ENCODE results near the gene KRTAP10-12.
"Not testable (repeated sequence)": the region's sequence is repeated elsewhere in the genome, so short reads cannot be mapped to it uniquely, and the experiment has no call there.

KRTAP10-12 gene

GRCh38 chr21:44671911-44672310 lies 25.1 kb upstream of the KRTAP10-12 start:
- Histone ChIP-seq H3K4me3 (ENCODE audit: low read depth in 1 of 2, low read length in 2 of 2) (no peak overlapping the region), H3K27me3 (ENCODE audit: control insufficient read depth in 1 of 2, insufficient read depth in 2 of 2, low read length in 2 of 2) (peaks cover 0 to 3% of the 10 kb centered on the region in 2 donors), H3K9me3 (ENCODE audit: control insufficient read depth in 1 of 2, low read length in 2 of 2) (peaks cover 6 to 18% of the 10 kb centered on the region in 2 donors), H3K9ac (ENCODE audit: low read depth in 1 of 2, low read length in 2 of 2) (no peak overlapping the region), H3K36me3 (ENCODE audit: control insufficient read depth in 1 of 2, insufficient read depth in 2 of 2, low read length in 2 of 2) (no peaks in the 10 kb centered on the region), H3K27ac (ENCODE audit: low read depth, low read length) (no peak overlapping the region), H3K4me1 (ENCODE audit: control insufficient read depth in 1 of 2, insufficient read depth in 2 of 2, low read length in 2 of 2) (no peaks in the 10 kb centered on the region)

- Histone ChIP-seq H3K36me3 (ENCODE audit: control insufficient read depth in 1 of 2, insufficient read depth in 2 of 2, low read length in 2 of 2) (no peaks in the 10 kb centered on the region), H3K27me3 (ENCODE audit: control insufficient read depth in 1 of 2, insufficient read depth in 2 of 2, low read length in 2 of 2) (peaks cover 0 to 3% of the 10 kb centered on the region in 2 donors), H3K9ac (ENCODE audit: low read depth in 1 of 2, low read length in 2 of 2) (no peak overlapping the region), H3K4me1 (ENCODE audit: control insufficient read depth in 1 of 2, insufficient read depth in 2 of 2, low read length in 2 of 2) (no peaks in the 10 kb centered on the region), H3K9me3 (ENCODE audit: control insufficient read depth in 1 of 2, low read length in 2 of 2) (peaks cover 3 to 5% of the 10 kb centered on the region in 2 donors), H3K4me3 (ENCODE audit: low read depth in 1 of 2, low read length in 2 of 2) (no peak overlapping the region), H3K27ac (ENCODE audit: low read depth, low read length) (no peak overlapping the region)
These were observed 19.1 kb upstream of the KRTAP10-12 start for GRCh38 chr21:44677881-44678280.

- H3K4me3 ChIP-seq (ENCODE audit: low read depth in 1 of 2, low read length in 2 of 2) = no peak overlapping the region
- no peaks in the 10 kb centered on the region for H3K36me3 ChIP-seq (ENCODE audit: control insufficient read depth in 1 of 2, insufficient read depth in 2 of 2, low read length in 2 of 2)
- H3K9me3 ChIP-seq (ENCODE audit: control insufficient read depth in 1 of 2, low read length in 2 of 2) = no peaks in the 10 kb centered on the region
- H3K4me1 ChIP-seq (ENCODE audit: control insufficient read depth in 1 of 2, insufficient read depth in 2 of 2, low read length in 2 of 2) = no peaks in the 10 kb centered on the region
- no peak overlapping the region for H3K9ac ChIP-seq (ENCODE audit: low read depth in 1 of 2, low read length in 2 of 2)
- H3K27ac ChIP-seq (ENCODE audit: low read depth, low read length) = no peak overlapping the region
- H3K27me3 ChIP-seq (ENCODE audit: control insufficient read depth in 1 of 2, insufficient read depth in 2 of 2, low read length in 2 of 2) = peaks cover 0 to 3% of the 10 kb centered on the region in 2 donors
These were observed 15.8 kb upstream of the KRTAP10-12 start for GRCh38 chr21:44681152-44681551.

- peaks cover 3 to 6% of the 10 kb centered on the region in 2 donors for H3K27me3 ChIP-seq (ENCODE audit: control insufficient read depth in 1 of 2, insufficient read depth in 2 of 2, low read length in 2 of 2)
- H3K9ac ChIP-seq (ENCODE audit: low read depth in 1 of 2, low read length in 2 of 2) = no peak within 1 kb of the TSS
- H3K4me3 ChIP-seq (ENCODE audit: low read depth in 1 of 2, low read length in 2 of 2) = no peak within 1 kb of the TSS
- H3K36me3 ChIP-seq (ENCODE audit: control insufficient read depth in 1 of 2, insufficient read depth in 2 of 2, low read length in 2 of 2) = no peaks in the 10 kb centered on the region
- no peaks in the 10 kb centered on the region for H3K9me3 ChIP-seq (ENCODE audit: control insufficient read depth in 1 of 2, low read length in 2 of 2)
- no peak within 1 kb of the TSS for H3K27ac ChIP-seq (ENCODE audit: low read depth, low read length)
- no peaks in the 10 kb centered on the region for H3K4me1 ChIP-seq (ENCODE audit: control insufficient read depth in 1 of 2, insufficient read depth in 2 of 2, low read length in 2 of 2)
These were observed 15.0 kb upstream of the KRTAP10-12 start, which contains the start of gene KRTAP12-1 for GRCh38 chr21:44681861-44682579. KRTAP12-1 (minus strand) TSS chr21:44682163; CDS start chr21:44682123, 40 bp downstream.

- H3K36me3 ChIP-seq (ENCODE audit: control insufficient read depth in 1 of 2, insufficient read depth in 2 of 2, low read length in 2 of 2) = no peaks in the 10 kb centered on the region
- no peaks in the 10 kb centered on the region for H3K4me1 ChIP-seq (ENCODE audit: control insufficient read depth in 1 of 2, insufficient read depth in 2 of 2, low read length in 2 of 2)
- no peak overlapping the region for H3K27ac ChIP-seq (ENCODE audit: low read depth, low read length)
- H3K27me3 ChIP-seq (ENCODE audit: control insufficient read depth in 1 of 2, insufficient read depth in 2 of 2, low read length in 2 of 2) = peaks cover 7 to 12% of the 10 kb centered on the region in 2 donors
- H3K9me3 ChIP-seq (ENCODE audit: control insufficient read depth in 1 of 2, low read length in 2 of 2) = no peaks in the 10 kb centered on the region
- H3K9ac ChIP-seq (ENCODE audit: low read depth in 1 of 2, low read length in 2 of 2) = no peak overlapping the region
- no peak overlapping the region for H3K4me3 ChIP-seq (ENCODE audit: low read depth in 1 of 2, low read length in 2 of 2)
These were observed 14.3 kb upstream of the KRTAP10-12 start for GRCh38 chr21:44682580-44683151.

- Histone ChIP-seq H3K27ac (ENCODE audit: low read depth, low read length) (no peak overlapping the region), H3K9me3 (ENCODE audit: control insufficient read depth in 1 of 2, low read length in 2 of 2) (no peaks in the 10 kb centered on the region), H3K36me3 (ENCODE audit: control insufficient read depth in 1 of 2, insufficient read depth in 2 of 2, low read length in 2 of 2) (no peaks in the 10 kb centered on the region), H3K4me1 (ENCODE audit: control insufficient read depth in 1 of 2, insufficient read depth in 2 of 2, low read length in 2 of 2) (no peaks in the 10 kb centered on the region), H3K27me3 (ENCODE audit: control insufficient read depth in 1 of 2, insufficient read depth in 2 of 2, low read length in 2 of 2) (peaks cover 8 to 14% of the 10 kb centered on the region in 2 donors), H3K9ac (ENCODE audit: low read depth in 1 of 2, low read length in 2 of 2) (no peak overlapping the region), H3K4me3 (ENCODE audit: low read depth in 1 of 2, low read length in 2 of 2) (no peak overlapping the region)
These were observed 12.9 kb upstream of the KRTAP10-12 start for GRCh38 chr21:44684077-44684476.

- H3K4me1 ChIP-seq (ENCODE audit: control insufficient read depth in 1 of 2, insufficient read depth in 2 of 2, low read length in 2 of 2) = no peaks in the 10 kb centered on the region
- peaks cover 8 to 14% of the 10 kb centered on the region in 2 donors for H3K27me3 ChIP-seq (ENCODE audit: control insufficient read depth in 1 of 2, insufficient read depth in 2 of 2, low read length in 2 of 2)
- H3K9me3 ChIP-seq (ENCODE audit: control insufficient read depth in 1 of 2, low read length in 2 of 2) = no peaks in the 10 kb centered on the region
- no peak overlapping the region for H3K27ac ChIP-seq (ENCODE audit: low read depth, low read length)
- H3K9ac ChIP-seq (ENCODE audit: low read depth in 1 of 2, low read length in 2 of 2) = no peak overlapping the region
- no peak overlapping the region for H3K4me3 ChIP-seq (ENCODE audit: low read depth in 1 of 2, low read length in 2 of 2)
- no peaks in the 10 kb centered on the region for H3K36me3 ChIP-seq (ENCODE audit: control insufficient read depth in 1 of 2, insufficient read depth in 2 of 2, low read length in 2 of 2)
These were observed 12.5 kb upstream of the KRTAP10-12 start for GRCh38 chr21:44684483-44684882.

GRCh38 chr21:44685050-44685449 lies 11.9 kb upstream of the KRTAP10-12 start:
- H3K9ac ChIP-seq (ENCODE audit: low read depth in 1 of 2, low read length in 2 of 2); H3K27ac ChIP-seq (ENCODE audit: low read depth, low read length); H3K36me3 ChIP-seq (ENCODE audit: control insufficient read depth in 1 of 2, insufficient read depth in 2 of 2, low read length in 2 of 2); H3K4me1 ChIP-seq (ENCODE audit: control insufficient read depth in 1 of 2, insufficient read depth in 2 of 2, low read length in 2 of 2); H3K9me3 ChIP-seq (ENCODE audit: control insufficient read depth in 1 of 2, low read length in 2 of 2); H3K4me3 ChIP-seq (ENCODE audit: low read depth in 1 of 2, low read length in 2 of 2): not testable (repeated sequence)
- peaks cover 11 to 14% of the 10 kb centered on the region in 2 donors for H3K27me3 ChIP-seq (ENCODE audit: control insufficient read depth in 1 of 2, insufficient read depth in 2 of 2, low read length in 2 of 2)

- Histone ChIP-seq H3K4me1 (ENCODE audit: control insufficient read depth in 1 of 2, insufficient read depth in 2 of 2, low read length in 2 of 2) (no peaks in the 10 kb centered on the region), H3K27me3 (ENCODE audit: control insufficient read depth in 1 of 2, insufficient read depth in 2 of 2, low read length in 2 of 2) (peaks cover 11 to 18% of the 10 kb centered on the region in 2 donors), H3K9me3 (ENCODE audit: control insufficient read depth in 1 of 2, low read length in 2 of 2) (no peaks in the 10 kb centered on the region), H3K27ac (ENCODE audit: low read depth, low read length) (no peak overlapping the region), H3K36me3 (ENCODE audit: control insufficient read depth in 1 of 2, insufficient read depth in 2 of 2, low read length in 2 of 2) (no peaks in the 10 kb centered on the region), H3K4me3 (ENCODE audit: low read depth in 1 of 2, low read length in 2 of 2) (no peak overlapping the region), H3K9ac (ENCODE audit: low read depth in 1 of 2, low read length in 2 of 2) (no peak overlapping the region)
These were observed 10.8 kb upstream of the KRTAP10-12 start for GRCh38 chr21:44686000-44686781.
